Smooth muscle cell (in vitro differentiated cells): ENCODE results near the gene C1orf53. TPM values are rescaled to one million over a fixed set of nuclear protein-coding genes. Genes with fewer than 3 reads are reported as not detected.

Source experiments
- DNase-seq: peaks from one replicate; lab custom pipeline; 2025; ENCODE audit not compliant: unreplicated experiment; lab: John Stamatoyannopoulos, UW
- H2AFZ ChIP-seq: fragments of 200-600 bp; sonication (generic); 2 replicates; pipeline ENCODE4 v1.6.0; 2016; ENCODE audit warnings: antibody characterized with exemption, low read depth, mild to moderate bottlenecking
- H3F3A ChIP-seq: fragments of 200-600 bp; sonication (generic); 2 replicates; pipeline ENCODE4 v1.6.0; 2017; ENCODE audit warnings: antibody characterized with exemption, low read depth
- H3K27ac ChIP-seq: fragments of 200-600 bp; sonication (generic); 2 replicates; pipeline ENCODE4 v1.5.1; 2016; ENCODE audit warnings: low read depth, mild to moderate bottlenecking
- H3K27me3 ChIP-seq: fragments of 200-600 bp; sonication (generic); 2 replicates; pipeline ENCODE4 v1.6.1; 2016; ENCODE audit warnings: low read depth, mild to moderate bottlenecking
- H3K36me3 ChIP-seq: fragments of 200-600 bp; sonication (generic); 2 replicates; pipeline ENCODE4 v1.5.1; 2016; ENCODE audit warnings: low read depth
- H3K4me1 ChIP-seq: fragments of 200-600 bp; sonication (generic); 2 replicates; pipeline ENCODE4 v1.5.1; 2016; ENCODE audit warnings: low read depth
- H3K4me2 ChIP-seq: fragments of 200-600 bp; sonication (generic); 2 replicates; pipeline ENCODE4 v1.6.0; 2016; ENCODE audit warnings: mild to moderate bottlenecking
- H3K4me3 ChIP-seq: fragments of 200-600 bp; sonication (generic); 2 replicates; pipeline ENCODE4 v1.5.1; 2016; ENCODE audit warnings: mild to moderate bottlenecking
- H3K79me2 ChIP-seq: fragments of 200-600 bp; sonication (generic); 2 replicates; pipeline ENCODE4 v1.6.0; 2016; ENCODE audit warnings: low read depth, mild to moderate bottlenecking
- H3K9ac ChIP-seq: fragments of 200-600 bp; sonication (generic); 2 replicates; pipeline ENCODE4 v1.6.0; 2016; ENCODE audit warnings: low read depth
- H3K9me3 ChIP-seq: fragments of 200-600 bp; sonication (generic); replicated peaks from 2 replicates; pipeline ENCODE4 v1.5.1; 2016; ENCODE audit warnings: low read depth
- H4K20me1 ChIP-seq: fragments of 200-600 bp; sonication (generic); 2 replicates; pipeline ENCODE4 v1.6.0; 2016; ENCODE audit warnings: low read depth
- whole genome bisulfite sequencing: methylation state at CpG from one replicate; pipeline ENCODE4 v1.1.7; 2016; ENCODE audit warnings: low lambda C conversion rate; 5-methylcytosine and 5-hydroxymethylcytosine counted together
- polyA plus RNA-seq: library from polyadenylated mRNA; unstranded; fragments of >200 nt; fragmentation: Nextera tagmentation; extraction: Ambion mirVana; gene quantifications from 2 replicates; pipeline ENCODE4 v1.2.1, GENCODE V29; 2016
- total RNA-seq: library from RNA; depleted of rRNA; stranded (reverse); fragments of >200 nt; gene quantifications from 2 replicates; pipeline ENCODE4 v1.2.3, GENCODE V29; 2014
- TF ChIP-seq, protein P1 (sequence below): fragments of 200-600 bp; sonication (generic); IDR thresholded peaks from 2 replicates; pipeline ENCODE4 v1.5.1; 2017; ENCODE audit warnings: borderline replicate concordance, mild to moderate bottlenecking, antibody characterized with exemption; ENCODE audit not compliant: insufficient read depth, poor library complexity, severe bottlenecking

The C1orf53 gene
- total and polyA plus RNA-seq, 2 experiments from 2014 or later: 3.1 to 4.5 TPM

DNA sequence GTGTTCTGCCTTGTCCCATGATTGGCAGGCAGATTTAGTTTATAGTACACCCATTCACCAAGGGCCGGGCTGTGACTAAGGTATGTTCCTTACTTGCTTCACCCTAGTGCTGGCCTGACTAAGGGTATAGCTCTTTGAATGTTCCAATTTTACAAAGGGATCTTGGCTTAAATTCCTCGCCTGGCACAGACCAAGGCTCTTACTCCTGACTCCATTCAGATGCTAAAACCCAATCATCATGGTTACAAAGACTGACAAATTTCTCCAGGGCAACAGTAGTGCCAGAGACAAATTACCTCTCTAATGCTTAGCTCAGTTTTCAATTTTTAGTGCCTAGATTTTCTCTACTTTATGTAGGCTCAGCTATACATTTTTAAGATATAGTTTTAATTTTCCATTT lies 11.5 kb upstream of the C1orf53 start:
- H3K27me3 ChIP-seq: peaks cover 3% of the 10 kb centered on the region
- no peak overlapping the region for H3K9ac ChIP-seq
- WGBS: 60% methylated on average over 2 of the region's 2 CpGs
- H2AFZ ChIP-seq: no peak overlapping the region
- H3K4me3 ChIP-seq: no peak overlapping the region
- H3K27ac ChIP-seq: no peak overlapping the region
- no peaks in the 10 kb centered on the region for H3K9me3 ChIP-seq
- no peaks in the 10 kb centered on the region for H3K4me1 ChIP-seq
- no peaks in the 10 kb centered on the region for H3K79me2 ChIP-seq
- no peaks in the 10 kb centered on the region for H3K36me3 ChIP-seq
- no peaks in the 10 kb centered on the region for H4K20me1 ChIP-seq
- no peak for DNase-seq
- H3F3A ChIP-seq: no peaks in the 10 kb centered on the region
- no peak overlapping the region for H3K4me2 ChIP-seq
- TF ChIP-seq, protein P1, sequence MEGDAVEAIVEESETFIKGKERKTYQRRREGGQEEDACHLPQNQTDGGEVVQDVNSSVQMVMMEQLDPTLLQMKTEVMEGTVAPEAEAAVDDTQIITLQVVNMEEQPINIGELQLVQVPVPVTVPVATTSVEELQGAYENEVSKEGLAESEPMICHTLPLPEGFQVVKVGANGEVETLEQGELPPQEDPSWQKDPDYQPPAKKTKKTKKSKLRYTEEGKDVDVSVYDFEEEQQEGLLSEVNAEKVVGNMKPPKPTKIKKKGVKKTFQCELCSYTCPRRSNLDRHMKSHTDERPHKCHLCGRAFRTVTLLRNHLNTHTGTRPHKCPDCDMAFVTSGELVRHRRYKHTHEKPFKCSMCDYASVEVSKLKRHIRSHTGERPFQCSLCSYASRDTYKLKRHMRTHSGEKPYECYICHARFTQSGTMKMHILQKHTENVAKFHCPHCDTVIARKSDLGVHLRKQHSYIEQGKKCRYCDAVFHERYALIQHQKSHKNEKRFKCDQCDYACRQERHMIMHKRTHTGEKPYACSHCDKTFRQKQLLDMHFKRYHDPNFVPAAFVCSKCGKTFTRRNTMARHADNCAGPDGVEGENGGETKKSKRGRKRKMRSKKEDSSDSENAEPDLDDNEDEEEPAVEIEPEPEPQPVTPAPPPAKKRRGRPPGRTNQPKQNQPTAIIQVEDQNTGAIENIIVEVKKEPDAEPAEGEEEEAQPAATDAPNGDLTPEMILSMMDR: no peak

DNA sequence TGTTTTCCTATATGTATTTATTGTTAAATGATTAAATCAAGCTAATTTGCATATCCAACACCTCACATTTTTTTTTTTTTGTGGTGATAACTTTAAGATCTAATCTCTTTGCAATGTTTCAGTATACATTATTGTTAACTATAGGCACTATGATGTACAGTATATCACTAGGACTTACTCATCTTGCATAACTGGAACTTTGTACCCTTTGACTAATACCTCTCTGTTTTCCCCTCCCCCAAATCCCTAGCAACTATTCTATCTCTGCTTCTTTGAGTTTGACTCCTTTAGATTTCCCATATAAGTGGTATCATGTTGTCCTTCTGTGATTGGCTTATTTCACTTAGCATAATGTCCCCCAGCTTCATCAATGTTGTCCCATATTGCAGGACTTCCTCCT lies 9.7 kb upstream of the C1orf53 start:
- Histone ChIP-seq H3K4me3 (no peak overlapping the region), H3K4me2 (no peak overlapping the region), H3K27me3 (peaks cover 14% of the 10 kb centered on the region), H3K9me3 (no peaks in the 10 kb centered on the region), H3K79me2 (no peaks in the 10 kb centered on the region), H3F3A (no peaks in the 10 kb centered on the region), H3K4me1 (no peaks in the 10 kb centered on the region), H4K20me1 (no peaks in the 10 kb centered on the region), H3K9ac (no peak overlapping the region), H3K27ac (no peak overlapping the region), H3K36me3 (no peaks in the 10 kb centered on the region), H2AFZ (no peak overlapping the region)
- TF ChIP-seq, protein P1: no peak
- no peak for DNase-seq

DNA sequence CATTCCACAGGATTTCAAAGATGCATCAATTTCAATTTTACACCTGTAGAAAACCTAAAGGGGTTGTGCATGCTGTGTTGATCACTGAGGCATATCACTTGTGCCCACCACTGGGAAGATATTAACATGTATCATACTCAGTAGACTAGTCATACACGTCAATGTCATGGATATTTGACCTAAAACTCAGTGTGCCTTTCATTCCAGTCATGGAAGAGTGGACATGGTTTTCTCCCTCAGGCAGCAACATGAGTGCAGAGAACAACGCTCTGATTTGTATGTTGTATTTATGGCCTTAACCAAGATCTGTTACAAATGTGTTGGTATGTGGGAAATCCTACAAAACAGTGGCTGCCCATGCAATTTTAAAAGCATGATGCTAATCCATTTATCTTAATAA lies 6.1 kb upstream of the C1orf53 start:
- no peak overlapping the region for H3K4me2 ChIP-seq
- no peak overlapping the region for H3K4me3 ChIP-seq
- no peak overlapping the region for H3K9ac ChIP-seq
- no peak overlapping the region for H3K27ac ChIP-seq
- H4K20me1 ChIP-seq: no peaks in the 10 kb centered on the region
- DNase-seq: no peak
- H2AFZ ChIP-seq: no peak overlapping the region
- no peaks in the 10 kb centered on the region for H3F3A ChIP-seq
- H3K27me3 ChIP-seq: peaks cover 23% of the 10 kb centered on the region
- TF ChIP-seq, protein P1: no peak
- H3K79me2 ChIP-seq: no peaks in the 10 kb centered on the region
- no peaks in the 10 kb centered on the region for H3K9me3 ChIP-seq
- no peaks in the 10 kb centered on the region for H3K36me3 ChIP-seq
- no peaks in the 10 kb centered on the region for H3K4me1 ChIP-seq
- WGBS: 81% methylated on average over 2 of the region's 2 CpGs

DNA sequence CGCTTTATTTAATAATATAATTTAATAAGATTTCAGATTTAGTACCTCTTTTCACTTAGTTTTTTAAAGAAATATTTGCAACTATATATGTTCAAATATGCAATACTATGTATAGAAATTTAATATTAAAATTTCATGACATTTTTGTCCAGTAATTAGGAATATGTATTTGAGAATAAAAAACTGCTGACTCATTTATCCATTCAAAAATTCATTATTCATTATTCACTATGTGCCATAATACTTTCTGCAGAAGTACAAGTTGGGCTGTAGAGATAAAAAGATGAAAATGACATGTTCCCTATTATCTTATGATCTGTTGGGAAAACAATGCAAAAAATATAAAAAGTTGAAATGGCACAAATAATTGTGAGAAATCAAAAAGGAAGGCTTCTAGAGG lies 3.4 kb upstream of the C1orf53 start:
- Histone ChIP-seq H3K4me3 (no peak overlapping the region), H3F3A (no peaks in the 10 kb centered on the region), H3K9me3 (no peaks in the 10 kb centered on the region), H3K27ac (no peak overlapping the region), H3K4me2 (no peak overlapping the region), H3K9ac (no peak overlapping the region), H2AFZ (no peak overlapping the region), H4K20me1 (no peaks in the 10 kb centered on the region), H3K27me3 (peaks cover 30% of the 10 kb centered on the region), H3K36me3 (no peaks in the 10 kb centered on the region), H3K79me2 (no peaks in the 10 kb centered on the region), H3K4me1 (peaks cover 12% of the 10 kb centered on the region)
- 87% methylated on average over 1 of the region's 1 CpG for WGBS
- no peak for DNase-seq
- TF ChIP-seq, protein P1: no peak
